Neutrophil (primary cell): ENCODE results near the gene UBN2.
A peak's percentile ranks its signal among the peaks of the same experiment; 100 is the strongest.

ENCODE experiments used
- H3K27ac ChIP-seq: fragments of 200-600 bp; sonication (generic); 2 replicates; pipeline ENCODE4 v1.5.1; 2016; ENCODE audit warnings: mild to moderate bottlenecking, moderate library complexity
- H3K27me3 ChIP-seq: fragments of 200-600 bp; sonication (generic); 2 replicates; pipeline ENCODE4 v1.6.0; 2016; ENCODE audit warnings: mild to moderate bottlenecking
- H3K36me3 ChIP-seq: fragments of 200-600 bp; sonication (generic); 2 replicates; pipeline ENCODE4 v1.5.1; 2017
- H3K4me1 ChIP-seq, 2 experiments: fragments of 200-600 bp in 1 of 2; sonication (generic) in 1 of 2; 1 replicate in 1 of 2; 2 replicates in 1 of 2; pipeline versions ENCODE4 v1.5.1 to v1.6.1; 2013 to 2016; ENCODE audit warnings: low read depth in 1 of 2, low read length in 1 of 2, mild to moderate bottlenecking in 1 of 2, moderate library complexity in 1 of 2; ENCODE audit not compliant: control insufficient read depth in 1 of 2, insufficient read depth in 1 of 2
- H3K4me3 ChIP-seq, 2 experiments: fragments of 200-600 bp in 1 of 2; sonication (generic) in 1 of 2; 1 replicate in 1 of 2; 2 replicates in 1 of 2; pipeline ENCODE4 v1.5.1; 2013 to 2016; ENCODE audit warnings: low read depth in 1 of 2, low read length in 1 of 2, mild to moderate bottlenecking in 1 of 2, moderate library complexity in 1 of 2
- H3K9me3 ChIP-seq: fragments of 200-600 bp; sonication (generic); 2 replicates; pipeline ENCODE4 v1.5.1; 2016
- TF ChIP-seq, protein P1 (sequence below): fragments of 200-600 bp; sonication (generic); IDR thresholded peaks from 2 replicates; pipeline ENCODE4 v1.5.1; 2016; ENCODE audit warnings: antibody characterized with exemption

UBN2 gene

GRCh38 chr7:139259142-139259541, 28.1 kb downstream of the UBN2 start:
- TF ChIP-seq, protein P1, sequence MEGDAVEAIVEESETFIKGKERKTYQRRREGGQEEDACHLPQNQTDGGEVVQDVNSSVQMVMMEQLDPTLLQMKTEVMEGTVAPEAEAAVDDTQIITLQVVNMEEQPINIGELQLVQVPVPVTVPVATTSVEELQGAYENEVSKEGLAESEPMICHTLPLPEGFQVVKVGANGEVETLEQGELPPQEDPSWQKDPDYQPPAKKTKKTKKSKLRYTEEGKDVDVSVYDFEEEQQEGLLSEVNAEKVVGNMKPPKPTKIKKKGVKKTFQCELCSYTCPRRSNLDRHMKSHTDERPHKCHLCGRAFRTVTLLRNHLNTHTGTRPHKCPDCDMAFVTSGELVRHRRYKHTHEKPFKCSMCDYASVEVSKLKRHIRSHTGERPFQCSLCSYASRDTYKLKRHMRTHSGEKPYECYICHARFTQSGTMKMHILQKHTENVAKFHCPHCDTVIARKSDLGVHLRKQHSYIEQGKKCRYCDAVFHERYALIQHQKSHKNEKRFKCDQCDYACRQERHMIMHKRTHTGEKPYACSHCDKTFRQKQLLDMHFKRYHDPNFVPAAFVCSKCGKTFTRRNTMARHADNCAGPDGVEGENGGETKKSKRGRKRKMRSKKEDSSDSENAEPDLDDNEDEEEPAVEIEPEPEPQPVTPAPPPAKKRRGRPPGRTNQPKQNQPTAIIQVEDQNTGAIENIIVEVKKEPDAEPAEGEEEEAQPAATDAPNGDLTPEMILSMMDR: no peak
- Histone ChIP-seq H3K27ac (peak overlapping the region; percentile 38), H3K36me3 (peaks cover 32% of the 10 kb centered on the region), H3K4me1 (peaks cover 4 to 6% of the 10 kb centered on the region in 2 experiments), H3K27me3 (no peaks in the 10 kb centered on the region), H3K4me3 (no peak overlapping the region), H3K9me3 (no peaks in the 10 kb centered on the region)

DNA sequence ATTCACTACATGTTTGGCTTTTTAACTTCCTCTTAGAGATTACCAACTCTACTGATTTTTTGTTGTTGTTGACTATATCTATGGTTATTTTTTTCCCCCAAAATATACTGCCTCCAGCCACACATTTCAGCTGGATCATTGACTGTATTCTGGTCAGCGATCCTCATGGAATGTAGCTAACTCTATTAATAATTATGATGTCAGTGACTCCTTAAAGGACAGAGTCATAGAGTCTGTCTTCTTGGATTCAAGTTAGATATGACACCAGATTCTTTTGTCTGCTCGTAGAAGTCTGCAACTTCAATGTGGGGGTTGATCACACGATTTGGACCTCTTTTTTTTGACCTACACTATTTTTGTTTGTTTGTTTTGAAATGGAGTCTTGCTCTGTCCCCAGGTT, 33.2 kb downstream of the UBN2 start:
- no peaks in the 10 kb centered on the region for H3K9me3 ChIP-seq
- TF ChIP-seq, protein P1: no peak
- peaks cover 80% of the 10 kb centered on the region for H3K36me3 ChIP-seq
- H3K4me3 ChIP-seq: no peak overlapping the region
- H3K4me1 ChIP-seq: peaks cover 0 to 1% of the 10 kb centered on the region in 2 experiments
- no peak overlapping the region for H3K27ac ChIP-seq
- H3K27me3 ChIP-seq: no peaks in the 10 kb centered on the region

DNA sequence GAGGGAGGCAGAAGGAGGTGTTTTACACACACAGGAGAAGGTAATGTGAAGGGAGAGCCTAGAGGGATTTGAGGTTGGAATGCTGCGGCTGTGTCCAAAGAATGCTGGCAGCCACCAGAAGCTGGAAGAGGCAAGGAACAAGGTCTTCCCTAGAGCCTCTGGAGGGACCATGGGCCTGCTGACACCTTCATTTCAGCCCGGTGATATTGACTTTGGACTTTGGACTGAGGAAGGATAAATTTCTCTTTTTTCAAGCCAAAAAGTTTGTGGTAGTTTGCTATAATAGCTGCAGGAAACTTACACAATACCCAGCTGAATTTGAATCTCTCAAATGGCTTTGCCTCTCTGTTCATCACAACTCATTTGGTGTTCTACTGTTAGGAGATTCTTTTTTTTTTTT, 34.6 kb downstream of the UBN2 start:
- TF ChIP-seq, protein P1: no peak
- no peaks in the 10 kb centered on the region for H3K27me3 ChIP-seq
- no peaks in the 10 kb centered on the region for H3K4me1 ChIP-seq
- no peak overlapping the region for H3K4me3 ChIP-seq
- peaks cover 82% of the 10 kb centered on the region for H3K36me3 ChIP-seq
- H3K9me3 ChIP-seq: no peaks in the 10 kb centered on the region
- H3K27ac ChIP-seq: no peak overlapping the region

DNA sequence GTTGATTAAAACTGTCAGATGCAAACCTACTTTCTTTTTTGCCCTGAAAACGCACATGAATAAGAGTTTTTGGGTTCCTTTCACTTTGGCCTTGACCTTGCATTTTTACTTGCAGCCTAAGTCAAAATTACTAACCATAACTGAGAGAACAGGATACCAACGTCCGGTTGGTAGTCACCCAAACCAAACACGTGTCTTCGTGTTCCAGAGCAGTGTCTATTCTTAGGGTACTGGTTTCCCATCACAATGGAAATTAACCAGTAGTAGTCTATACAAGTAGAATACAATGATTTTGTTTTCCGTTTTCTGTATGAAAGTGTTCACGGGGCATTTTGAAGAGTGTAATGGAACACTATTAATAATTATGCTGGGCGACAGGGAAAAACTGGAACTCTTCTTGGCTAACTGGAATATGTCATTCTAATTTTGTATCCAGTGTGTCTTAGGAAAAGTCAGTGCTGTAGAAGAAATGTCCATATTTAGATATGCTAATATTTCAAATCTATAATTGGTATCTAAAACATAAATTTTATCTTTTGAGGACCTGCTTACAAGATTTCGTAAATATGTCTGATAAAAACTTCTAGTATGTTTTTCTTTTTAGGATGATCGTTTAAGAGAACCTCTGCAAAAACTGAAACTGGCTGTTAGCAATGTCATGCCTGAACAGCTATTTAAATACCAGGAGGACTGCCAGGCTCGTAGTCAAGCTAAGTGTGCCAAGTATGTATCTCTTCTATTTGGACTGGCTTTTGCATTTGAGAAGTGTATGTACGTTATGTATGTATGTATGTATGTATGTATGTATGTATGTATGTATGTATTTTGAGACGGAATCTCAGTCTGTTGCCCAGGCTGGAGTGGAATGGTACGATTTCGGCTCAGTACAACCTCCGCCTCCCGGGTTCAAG, 40.9 kb downstream of the UBN2 start:
- no peaks in the 10 kb centered on the region for H3K4me1 ChIP-seq
- no peaks in the 10 kb centered on the region for H3K9me3 ChIP-seq
- peaks cover 91% of the 10 kb centered on the region for H3K36me3 ChIP-seq
- no peaks in the 10 kb centered on the region for H3K27me3 ChIP-seq
- TF ChIP-seq, protein P1: no peak
- H3K27ac ChIP-seq: no peak overlapping the region
- no peak overlapping the region for H3K4me3 ChIP-seq

- Histone ChIP-seq H3K4me1 (no peaks in the 10 kb centered on the region), H3K4me3 (no peak overlapping the region), H3K27me3 (no peaks in the 10 kb centered on the region), H3K9me3 (no peaks in the 10 kb centered on the region), H3K27ac (no peak overlapping the region), H3K36me3 (peaks cover 37% of the 10 kb centered on the region)
- TF ChIP-seq, protein P1: no peak
Measured at GRCh38 chr7:139284252-139284896, 53.3 kb downstream of the UBN2 start.
